T-helper 17 cell (primary cell): ENCODE measurements around the gene INF2. TPM values are rescaled to one million over a fixed set of nuclear protein-coding genes. Genes with fewer than 3 reads are reported as not detected.
"Not testable (repeated sequence)": the region's sequence is repeated elsewhere in the genome, so short reads cannot be mapped to it uniquely, and the experiment has no call there.

Source experiments
- ATAC-seq: fragments of 150-1000 bp; cut with Tn5 transposase; 2 replicates; pipeline ENCODE4 v1.10.0; 2021; ENCODE audit warnings: mild to moderate bottlenecking, moderate library complexity
- DNase-seq, 3 donors: peaks; one replicate each; pipeline versions ENCODE4 v3.0.0 to v3.0.0-alpha.2; 2020 to 2021
- H3K9me3 ChIP-seq: one replicate; pipeline ENCODE4 v1.7.0; 2013; ENCODE audit warnings: low read length, mild to moderate bottlenecking; ENCODE audit not compliant: control insufficient read depth, poor library complexity, severe bottlenecking
- H3K27ac Mint-ChIP-seq: one replicate; pipeline ENCODE4 v1.8.0; 2022; ENCODE audit warnings: mild to moderate bottlenecking, moderate library complexity, mixed read lengths
- H3K27me3 Mint-ChIP-seq: one replicate; pipeline ENCODE4 v1.8.0; 2022; ENCODE audit warnings: mixed read lengths
- H3K36me3 Mint-ChIP-seq: one replicate; pipeline ENCODE4 v1.8.0; 2022; ENCODE audit warnings: low read depth, mixed read lengths
- H3K4me1 Mint-ChIP-seq: one replicate; pipeline ENCODE4 v1.8.0; 2022; ENCODE audit warnings: mild to moderate bottlenecking, mixed read lengths
- H3K4me3 Mint-ChIP-seq: one replicate; pipeline ENCODE4 v1.8.0; 2022; ENCODE audit warnings: mild to moderate bottlenecking, moderate library complexity, mixed read lengths
- total RNA-seq, 4 donors: library from RNA in 2 of 4; stranded (reverse) in 2 of 4; gene quantifications; one replicate each; pipeline ENCODE4 v1.2.3 and lab custom pipeline; 2022 to 2026

The INF2 gene
- total RNA-seq, 2 donors from 2014 or later: 61.0 to 76.1 TPM

- no peak for DNase-seq
Measured at GRCh38 chr14:104745431-104745830, 56.0 kb downstream of the INF2 start.

GRCh38 chr14:104746071-104746545 is 56.7 kb downstream of the INF2 start:
- no peak for DNase-seq
- H3K27ac Mint-ChIP-seq: no peak overlapping the region
- peaks cover 4% of the 10 kb centered on the region for H3K4me1 Mint-ChIP-seq
- ATAC-seq: peak; percentile 23
- no peaks in the 10 kb centered on the region for H3K9me3 ChIP-seq
- H3K36me3 Mint-ChIP-seq: no peaks in the 10 kb centered on the region
- H3K4me3 Mint-ChIP-seq: no peak overlapping the region
- no peaks in the 10 kb centered on the region for H3K27me3 Mint-ChIP-seq

More at GRCh38 chr14:104745431-104745830, 56.0 kb downstream of the INF2 start:
- Mint-ChIP-seq H3K36me3 (no peaks in the 10 kb centered on the region), H3K4me3 (no peak overlapping the region), H3K27ac (no peak overlapping the region), H3K27me3 (no peaks in the 10 kb centered on the region), H3K4me1 (peaks cover 4% of the 10 kb centered on the region)
- no peaks in the 10 kb centered on the region for H3K9me3 ChIP-seq
- ATAC-seq: no peak

- DNase-seq (no peak), ATAC-seq (no peak)
- Mint-ChIP-seq H3K4me1 (peaks cover 4% of the 10 kb centered on the region), H3K4me3 (no peak overlapping the region), H3K36me3 (no peaks in the 10 kb centered on the region), H3K27ac (no peak overlapping the region), H3K27me3 (no peaks in the 10 kb centered on the region)
- H3K9me3 ChIP-seq: no peaks in the 10 kb centered on the region
Measured at GRCh38 chr14:104746934-104747481, 57.6 kb downstream of the INF2 start.

GRCh38 chr14:104747876-104748275 is 58.5 kb downstream of the INF2 start:
- no peak for DNase-seq
- Mint-ChIP-seq H3K4me1 (peaks cover 5% of the 10 kb centered on the region), H3K4me3 (no peak overlapping the region), H3K27ac (no peak overlapping the region), H3K27me3 (no peaks in the 10 kb centered on the region), H3K36me3 (peaks cover under 1% of the 10 kb centered on the region)
- no peaks in the 10 kb centered on the region for H3K9me3 ChIP-seq
- ATAC-seq: no peak

- ATAC-seq (no peak), DNase-seq (no peak)
- Mint-ChIP-seq H3K27ac (no peak overlapping the region), H3K36me3 (peaks cover 3% of the 10 kb centered on the region), H3K27me3 (no peaks in the 10 kb centered on the region), H3K4me3 (no peak overlapping the region), H3K4me1 (peaks cover 15% of the 10 kb centered on the region)
- H3K9me3 ChIP-seq: no peaks in the 10 kb centered on the region
Measured at GRCh38 chr14:104749111-104749649, 59.8 kb downstream of the INF2 start.

- Mint-ChIP-seq H3K4me1 (peaks cover 22% of the 10 kb centered on the region), H3K27me3 (no peaks in the 10 kb centered on the region), H3K36me3 (peaks cover 3% of the 10 kb centered on the region), H3K4me3 (peak overlapping the region; percentile 50), H3K27ac (peak overlapping the region; percentile 57)
- no peak for ATAC-seq
- no peaks in the 10 kb centered on the region for H3K9me3 ChIP-seq
- DNase-seq: no peak
Measured at GRCh38 chr14:104750056-104750752, 60.8 kb downstream of the INF2 start.

- Mint-ChIP-seq H3K4me1 (peaks cover 23% of the 10 kb centered on the region), H3K27ac (peak overlapping the region; percentile 57)
- H3K9me3 ChIP-seq, ATAC-seq, H3K36me3 Mint-ChIP-seq, H3K4me3 Mint-ChIP-seq, H3K27me3 Mint-ChIP-seq, DNase-seq: not testable (repeated sequence)
Measured at GRCh38 chr14:104750753-104751057, 61.3 kb downstream of the INF2 start.

- no peaks in the 10 kb centered on the region for H3K9me3 ChIP-seq
- peaks cover 19% of the 10 kb centered on the region for H3K4me1 Mint-ChIP-seq
- DNase-seq: peak in 1 of 3 donors; percentile 14
- no peak for ATAC-seq
- peak overlapping the region; percentile 96 for H3K4me3 Mint-ChIP-seq
- peak overlapping the region; percentile 88 for H3K27ac Mint-ChIP-seq
- no peaks in the 10 kb centered on the region for H3K27me3 Mint-ChIP-seq
- peaks cover 3% of the 10 kb centered on the region for H3K36me3 Mint-ChIP-seq
Measured at GRCh38 chr14:104751539-104752422, 62.4 kb downstream of the INF2 start.

GRCh38 chr14:104752423-104752734 is 63.0 kb downstream of the INF2 start:
- DNase-seq (no peak), ATAC-seq (no peak)
- H3K4me3 Mint-ChIP-seq: peak overlapping the region; percentile 96
- H3K36me3 Mint-ChIP-seq: peaks cover 3% of the 10 kb centered on the region
- no peaks in the 10 kb centered on the region for H3K27me3 Mint-ChIP-seq
- peaks cover 23% of the 10 kb centered on the region for H3K4me1 Mint-ChIP-seq
- H3K27ac Mint-ChIP-seq: peak overlapping the region; percentile 88
- H3K9me3 ChIP-seq: no peaks in the 10 kb centered on the region

GRCh38 chr14:104752735-104753527 is 63.5 kb downstream of the INF2 start, which contains the start of gene SIVA1:
Gene SIVA1 (plus strand): TSS chr14:104753147. CDS start chr14:104753202, 55 bp downstream.
- peak; percentile 99 for DNase-seq
- ATAC-seq: peak; percentile 91
- peaks cover 3% of the 10 kb centered on the region for H3K36me3 Mint-ChIP-seq
- peak within 1 kb of the TSS; percentile 88 for H3K27ac Mint-ChIP-seq
- H3K9me3 ChIP-seq: no peaks in the 10 kb centered on the region
- H3K4me3 Mint-ChIP-seq: peak within 1 kb of the TSS; percentile 96
- peaks cover 26% of the 10 kb centered on the region for H3K4me1 Mint-ChIP-seq
- H3K27me3 Mint-ChIP-seq: no peaks in the 10 kb centered on the region

- no peaks in the 10 kb centered on the region for H3K9me3 ChIP-seq
- Mint-ChIP-seq H3K27ac (peak overlapping the region; percentile 88), H3K36me3 (peaks cover 3% of the 10 kb centered on the region), H3K27me3 (no peaks in the 10 kb centered on the region), H3K4me1 (peaks cover 26% of the 10 kb centered on the region), H3K4me3 (peak overlapping the region; percentile 96)
- no peak for DNase-seq
- no peak for ATAC-seq
Measured at GRCh38 chr14:104753528-104754212, 64.3 kb downstream of the INF2 start.

- peaks cover 26% of the 10 kb centered on the region for H3K4me1 Mint-ChIP-seq
- DNase-seq (no peak), ATAC-seq (no peak)
- H3K9me3 ChIP-seq: no peaks in the 10 kb centered on the region
- peak overlapping the region; percentile 96 for H3K4me3 Mint-ChIP-seq
- H3K36me3 Mint-ChIP-seq: peaks cover 3% of the 10 kb centered on the region
- H3K27me3 Mint-ChIP-seq: no peaks in the 10 kb centered on the region
- H3K27ac Mint-ChIP-seq: peak overlapping the region; percentile 88
Measured at GRCh38 chr14:104754213-104754851, 64.9 kb downstream of the INF2 start.
